SU-DHL-6 (cell line): ENCODE measurements around the gene NOVA1.

ENCODE experiments used
- H2AFZ ChIP-seq: fragments of 200-600 bp; sonication (generic); 2 replicates; pipeline ENCODE4 v1.6.1; 2014; ENCODE audit warnings: low read depth, mild to moderate bottlenecking, moderate library complexity, mixed read lengths, antibody characterized with exemption, low read length; ENCODE audit not compliant: severe bottlenecking
- H3F3A ChIP-seq: fragments of 200-600 bp; shearing (Covaris generic); 2 replicates; pipeline ENCODE4 v1.6.0; 2016; ENCODE audit warnings: antibody characterized with exemption, mild to moderate bottlenecking; ENCODE audit not compliant: insufficient read depth
- H3K27ac ChIP-seq: fragments of 200-600 bp; sonication (generic); 2 replicates; pipeline ENCODE4 v1.5.1; 2016; ENCODE audit warnings: low read depth, mild to moderate bottlenecking, low read length, moderate library complexity, mixed read lengths
- H3K27me3 ChIP-seq: fragments of 200-600 bp; sonication (generic), shearing (Covaris generic); 2 replicates; pipeline ENCODE4 v1.6.0; 2014; ENCODE audit warnings: mild to moderate bottlenecking, low read length
- H3K36me3 ChIP-seq: fragments of 200-600 bp; sonication (generic); 2 replicates; pipeline ENCODE4 v1.6.1; 2014; ENCODE audit warnings: mild to moderate bottlenecking, low read length, mixed read lengths
- H3K4me2 ChIP-seq: fragments of 300-600, 200-600 bp; shearing (Covaris generic), sonication (generic); 2 replicates; pipeline ENCODE4 v1.6.0; 2014; ENCODE audit warnings: low read length, low read depth, mild to moderate bottlenecking; ENCODE audit not compliant: poor library complexity, severe bottlenecking
- H3K4me3 ChIP-seq: fragments of 200-600 bp; sonication (generic); 2 replicates; pipeline ENCODE4 v1.5.1; 2014; ENCODE audit warnings: antibody characterized with exemption, low read length, mild to moderate bottlenecking, mixed read lengths; ENCODE audit not compliant: insufficient read depth, poor library complexity, severe bottlenecking
- H3K79me2 ChIP-seq: fragments of 200-600 bp; sonication (generic); 2 replicates; pipeline ENCODE4 v1.6.1; 2014; ENCODE audit warnings: mild to moderate bottlenecking, low read length, moderate library complexity; ENCODE audit not compliant: insufficient read depth
- H3K9ac ChIP-seq: fragments of 200-600 bp; sonication (generic); 2 replicates; pipeline ENCODE4 v1.7.0; 2014; ENCODE audit warnings: mild to moderate bottlenecking, low read length
- H3K9me2 ChIP-seq: fragments of 200-600 bp; sonication (generic); replicated peaks from 2 replicates; pipeline ENCODE4 v1.6.1; 2014; ENCODE audit warnings: low read length; ENCODE audit not compliant: insufficient read depth
- H3K9me3 ChIP-seq: fragments of 200-600 bp; sonication (generic); 2 replicates; pipeline ENCODE4 v1.6.1; 2014; ENCODE audit warnings: low read length, mixed read lengths; ENCODE audit not compliant: insufficient read depth
- H4K20me1 ChIP-seq: fragments of 200-600 bp; sonication (generic); 2 replicates; pipeline ENCODE4 v1.6.1; 2014; ENCODE audit warnings: low read depth, mild to moderate bottlenecking, antibody characterized with exemption, low read length, moderate library complexity, mixed read lengths
- CTCF ChIP-seq: fragments of 200-600 bp; sonication (generic); IDR thresholded peaks from one replicate; pipeline ENCODE4 v1.5.1; 2017; ENCODE audit warnings: antibody characterized with exemption, mild to moderate bottlenecking, low read length, moderate library complexity; ENCODE audit not compliant: insufficient read depth, poor library complexity, severe bottlenecking
- EZH2phosphoT487 ChIP-seq: fragments of 200-600 bp; sonication (generic), shearing (Covaris generic); conservative IDR thresholded peaks from 2 replicates; pipeline ENCODE4 v1.6.1; 2018; ENCODE audit warnings: mild to moderate bottlenecking, antibody characterized with exemption, low read length, moderate library complexity, mixed read lengths

Gene NOVA1

GRCh38 chr14:26517771-26518170 lies 80.1 kb downstream of the NOVA1 start:
- Histone ChIP-seq H2AFZ (no peak overlapping the region), H3K36me3 (no peaks in the 10 kb centered on the region), H3K4me2 (no peak overlapping the region), H3K9me2 (no peaks in the 10 kb centered on the region), H3K27me3 (no peaks in the 10 kb centered on the region), H3K79me2 (no peaks in the 10 kb centered on the region), H3K9me3 (no peaks in the 10 kb centered on the region), H3F3A (no peaks in the 10 kb centered on the region), H3K27ac (no peak overlapping the region), H4K20me1 (no peaks in the 10 kb centered on the region), H3K4me3 (no peak overlapping the region), H3K9ac (no peak overlapping the region)
- TF ChIP-seq EZH2phosphoT487: no peak
- no peak for TF ChIP-seq CTCF

- no peak overlapping the region for H3K9ac ChIP-seq
- H3K9me3 ChIP-seq: no peaks in the 10 kb centered on the region
- H3K79me2 ChIP-seq: no peaks in the 10 kb centered on the region
- H3K4me2 ChIP-seq: no peak overlapping the region
- no peaks in the 10 kb centered on the region for H3K27me3 ChIP-seq
- no peaks in the 10 kb centered on the region for H3K36me3 ChIP-seq
- TF ChIP-seq EZH2phosphoT487 (no peak), CTCF (no peak)
- no peak overlapping the region for H2AFZ ChIP-seq
- no peaks in the 10 kb centered on the region for H3F3A ChIP-seq
- no peak overlapping the region for H3K27ac ChIP-seq
- H4K20me1 ChIP-seq: no peaks in the 10 kb centered on the region
- H3K9me2 ChIP-seq: no peaks in the 10 kb centered on the region
- no peak overlapping the region for H3K4me3 ChIP-seq
Measured at GRCh38 chr14:26500028-26500427, 97.8 kb downstream of the NOVA1 start.

- no peak overlapping the region for H3K4me3 ChIP-seq
- no peaks in the 10 kb centered on the region for H3K9me2 ChIP-seq
- no peaks in the 10 kb centered on the region for H3K9me3 ChIP-seq
- H3F3A ChIP-seq: no peaks in the 10 kb centered on the region
- H3K27me3 ChIP-seq: no peaks in the 10 kb centered on the region
- no peak overlapping the region for H3K4me2 ChIP-seq
- no peak overlapping the region for H3K9ac ChIP-seq
- H3K79me2 ChIP-seq: no peaks in the 10 kb centered on the region
- no peak overlapping the region for H3K27ac ChIP-seq
- no peaks in the 10 kb centered on the region for H4K20me1 ChIP-seq
- TF ChIP-seq CTCF: no peak
- H2AFZ ChIP-seq: no peak overlapping the region
- no peaks in the 10 kb centered on the region for H3K36me3 ChIP-seq
Measured at GRCh38 chr14:26499546-26499945, 98.3 kb downstream of the NOVA1 start.

GRCh38 chr14:26486922-26487321 lies 110.9 kb downstream of the NOVA1 start:
- no peak overlapping the region for H3K4me2 ChIP-seq
- H4K20me1 ChIP-seq: no peaks in the 10 kb centered on the region
- H3K27ac ChIP-seq: no peak overlapping the region
- H3K4me3 ChIP-seq: no peak overlapping the region
- no peaks in the 10 kb centered on the region for H3K9me2 ChIP-seq
- no peak overlapping the region for H2AFZ ChIP-seq
- H3K9ac ChIP-seq: no peak overlapping the region
- no peak for TF ChIP-seq EZH2phosphoT487
- TF ChIP-seq CTCF: no peak
- H3K79me2 ChIP-seq: no peaks in the 10 kb centered on the region
- H3K36me3 ChIP-seq: no peaks in the 10 kb centered on the region
- no peaks in the 10 kb centered on the region for H3K27me3 ChIP-seq
- no peaks in the 10 kb centered on the region for H3F3A ChIP-seq
- H3K9me3 ChIP-seq: no peaks in the 10 kb centered on the region
